Ovary (tissue), 9 donors: ENCODE results near the gene PAFAH2. TPM values are rescaled to one million over a fixed set of nuclear protein-coding genes. Genes with fewer than 3 reads are reported as not detected.
A peak's percentile ranks its signal among the peaks of the same experiment; 100 is the strongest.

Experiments used
- DNase-seq, 5 donors: peaks; one replicate each; pipeline ENCODE4 v3.0.0-alpha.2; 2019 to 2020
- H3K27ac ChIP-seq, 2 donors: fragments of 200-600 bp; one replicate each; pipeline versions ENCODE4 v1.5.1 to v1.8.0; 2019 to 2022
- H3K27me3 ChIP-seq: fragments of 200-600 bp; one replicate; pipeline ENCODE4 v1.8.0; 2022
- H3K36me3 ChIP-seq: fragments of 200-600 bp; sonication (generic); one replicate; pipeline ENCODE4 v1.5.1; 2019
- H3K4me1 ChIP-seq: one replicate; pipeline ENCODE4 v1.8.1; 2013; ENCODE audit warnings: mild to moderate bottlenecking, moderate library complexity; ENCODE audit not compliant: insufficient read depth
- H3K4me3 ChIP-seq: fragments of 200-600 bp; sonication (generic); one replicate; pipeline ENCODE4 v1.5.1; 2017
- H3K9me3 ChIP-seq, 2 donors: fragments of 200-600 bp in 1 of 2; sonication (generic) in 1 of 2; one replicate each; pipeline versions ENCODE4 v1.5.1 to v1.8.1; 2013 to 2019; ENCODE audit warnings: mild to moderate bottlenecking in 1 of 2, moderate library complexity in 1 of 2
- EP300 ChIP-seq: sonication (generic); formaldehyde crosslinking; IDR thresholded peaks from one replicate; pipeline ENCODE4 v1.6.1; 2017; ENCODE audit warnings: antibody characterized with exemption
- POLR2A ChIP-seq: fragments of 450-650 bp; IDR thresholded peaks from one replicate; pipeline ENCODE4 v1.6.1; 2017; ENCODE audit warnings: antibody characterized with exemption, mild to moderate bottlenecking, moderate library complexity
- WGBS, 3 donors: extraction: QIAGEN DNeasy Blood & Tissue Kit in 1 of 3; methylation state at CpG; one replicate each; pipeline versions ENCODE4 v1.1.5 to v1.1.7; 2013 to 2017; 5-methylcytosine and 5-hydroxymethylcytosine counted together
- intact Hi-C, 4 donors: fragments of 100-400 bp; cut with DNase I; formaldehyde crosslinking; loops; one replicate each; pipeline versions ENCODE4 v1.11.0 to v1.15.1; 2022 to 2023
- polyA plus RNA-seq, 2 donors: library from polyadenylated mRNA; stranded (reverse); fragments of 200-250 nt in 1 of 2; fragments of 350-450 nt in 1 of 2; fragmentation: Illumina TruSeq in 1 of 2; extraction: RNeasy Lipid Tissue Mini Kit (QIAGEN cat#74804) in 1 of 2; gene quantifications; one replicate each; pipeline ENCODE4 v1.2.3, GENCODE V29; 2013 to 2014
- total RNA-seq, 7 donors: library from RNA; depleted of rRNA in 2 of 7; stranded (reverse); fragments of >200 nt in 2 of 7; fragmentation: NEBNext Ultra II Directional in 3 of 7; extraction: Animal tissue kit (Norgen Biotek cat#: 25700) in 3 of 7; gene quantifications; one replicate each; pipeline versions ENCODE4 v1.1.0 to v1.2.4, GENCODE V29; 2016 to 2023
- TF ChIP-seq, protein P1 (sequence below), 3 donors: fragments of 450-650 bp in 2 of 3; fragments of 200-600 bp in 1 of 3; IDR thresholded peaks; one replicate each; pipeline versions ENCODE4 v1.5.1 to v1.8.0; 2016 to 2022; ENCODE audit warnings: antibody characterized with exemption in 3 of 3, mild to moderate bottlenecking in 1 of 3
- donor health status: DM: no; HTN: no; CAD: no; lungs with moderate emphysema.
- donor health status: DM: no; HTN: no; CAD: no.
- donor health status: Bipolar disorder and iron deficiency.
- donor health status: DM: yes; HTN: yes; CAD: no.
- donor health status: DM: no; HTN: no; CAD: no.
- donor health status: DM: yes; HTN: yes; CAD: no.

The PAFAH2 gene
- total and polyA plus RNA-seq, 9 donors, result 3.4 to 12.1 (median 6.1) TPM

DNA sequence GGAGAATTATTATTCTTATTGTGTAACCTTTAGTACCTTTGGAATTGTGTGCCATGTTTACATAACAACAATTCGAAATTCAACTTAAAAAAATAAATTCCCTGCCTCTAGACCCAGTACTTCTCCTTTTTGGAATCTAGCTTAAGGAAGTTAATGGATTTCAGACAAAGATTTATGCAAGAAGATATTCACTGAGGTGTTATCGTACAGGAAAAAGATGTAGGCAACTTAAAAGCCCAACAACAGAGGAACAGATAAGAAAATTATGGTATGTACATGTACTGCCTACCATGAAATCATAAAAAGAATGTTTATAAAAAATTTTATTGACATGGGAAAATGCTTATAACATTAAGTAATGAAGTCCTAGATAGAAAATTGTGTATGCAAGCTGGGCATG, 73.4 kb downstream of the PAFAH2 start:
- intact Hi-C loops, result no loop called here
- H3K4me1 ChIP-seq, result peaks cover 1% of the 10 kb centered on the region

DNA sequence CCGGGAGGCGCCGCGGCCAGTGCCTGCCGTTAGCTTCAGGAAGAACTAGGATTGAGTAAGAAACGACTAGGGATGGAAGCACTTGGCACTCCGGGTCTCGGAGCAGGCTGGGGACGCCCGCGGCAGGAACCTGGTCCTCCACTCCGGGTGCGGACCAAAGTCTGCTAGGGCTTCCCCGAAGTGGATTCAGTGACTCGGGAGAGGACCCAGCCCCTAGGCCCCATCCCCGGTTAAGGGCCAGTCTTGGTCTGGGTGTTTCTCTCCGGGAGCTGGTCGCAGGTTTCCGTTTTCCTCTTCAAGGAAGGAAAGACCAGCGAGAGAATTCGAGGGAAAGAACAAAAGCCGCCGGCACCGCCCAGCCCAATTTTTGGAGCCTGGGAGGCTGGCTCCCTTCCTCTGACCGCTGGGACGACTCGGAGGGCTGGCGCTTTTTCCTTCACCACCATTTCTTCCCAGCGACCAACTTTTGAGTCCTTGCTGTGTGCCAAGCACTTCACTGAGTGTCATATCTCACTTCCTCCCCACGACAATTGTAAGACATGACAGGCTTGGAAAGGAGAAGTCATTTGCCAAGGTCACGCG, 74.8 kb downstream of the PAFAH2 start:
- Histone ChIP-seq H3K27ac (peak overlapping the region in 1 of 2 donors; percentile 44), H3K9me3 (no peaks in the 10 kb centered on the region), H3K27me3 (no peaks in the 10 kb centered on the region), H3K36me3 (no peaks in the 10 kb centered on the region), H3K4me3 (peak overlapping the region; percentile 43), H3K4me1 (peaks cover 1% of the 10 kb centered on the region)
- intact Hi-C loops, result no loop called here
- WGBS, 3 donors, result 1% methylated on average over 31 to 32 of the region's 32 CpGs
- TF ChIP-seq EP300 (no peak), POLR2A (no peak)
- TF ChIP-seq, protein P1, sequence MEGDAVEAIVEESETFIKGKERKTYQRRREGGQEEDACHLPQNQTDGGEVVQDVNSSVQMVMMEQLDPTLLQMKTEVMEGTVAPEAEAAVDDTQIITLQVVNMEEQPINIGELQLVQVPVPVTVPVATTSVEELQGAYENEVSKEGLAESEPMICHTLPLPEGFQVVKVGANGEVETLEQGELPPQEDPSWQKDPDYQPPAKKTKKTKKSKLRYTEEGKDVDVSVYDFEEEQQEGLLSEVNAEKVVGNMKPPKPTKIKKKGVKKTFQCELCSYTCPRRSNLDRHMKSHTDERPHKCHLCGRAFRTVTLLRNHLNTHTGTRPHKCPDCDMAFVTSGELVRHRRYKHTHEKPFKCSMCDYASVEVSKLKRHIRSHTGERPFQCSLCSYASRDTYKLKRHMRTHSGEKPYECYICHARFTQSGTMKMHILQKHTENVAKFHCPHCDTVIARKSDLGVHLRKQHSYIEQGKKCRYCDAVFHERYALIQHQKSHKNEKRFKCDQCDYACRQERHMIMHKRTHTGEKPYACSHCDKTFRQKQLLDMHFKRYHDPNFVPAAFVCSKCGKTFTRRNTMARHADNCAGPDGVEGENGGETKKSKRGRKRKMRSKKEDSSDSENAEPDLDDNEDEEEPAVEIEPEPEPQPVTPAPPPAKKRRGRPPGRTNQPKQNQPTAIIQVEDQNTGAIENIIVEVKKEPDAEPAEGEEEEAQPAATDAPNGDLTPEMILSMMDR (IDR thresholded peaks at IDR 0.05), result no peak
- DNase-seq, result peak in 3 of 5 donors; percentile 29 to 63 (median 48)

More for the DNA sequence above, 73.4 kb downstream of the PAFAH2 start:
- H3K4me3 ChIP-seq, result no peak overlapping the region
- H3K9me3 ChIP-seq, result no peaks in the 10 kb centered on the region
- H3K36me3 ChIP-seq, result no peaks in the 10 kb centered on the region
- no peak for DNase-seq
- no peaks in the 10 kb centered on the region for H3K27me3 ChIP-seq
- no peak overlapping the region for H3K27ac ChIP-seq
- 43 to 54% (median 51%) methylated on average over 2 of the region's 2 CpGs for WGBS, 3 donors
- no peak for TF ChIP-seq POLR2A
- no peak for TF ChIP-seq EP300
- TF ChIP-seq, protein P1 (IDR thresholded peaks at IDR 0.05), result no peak

DNA sequence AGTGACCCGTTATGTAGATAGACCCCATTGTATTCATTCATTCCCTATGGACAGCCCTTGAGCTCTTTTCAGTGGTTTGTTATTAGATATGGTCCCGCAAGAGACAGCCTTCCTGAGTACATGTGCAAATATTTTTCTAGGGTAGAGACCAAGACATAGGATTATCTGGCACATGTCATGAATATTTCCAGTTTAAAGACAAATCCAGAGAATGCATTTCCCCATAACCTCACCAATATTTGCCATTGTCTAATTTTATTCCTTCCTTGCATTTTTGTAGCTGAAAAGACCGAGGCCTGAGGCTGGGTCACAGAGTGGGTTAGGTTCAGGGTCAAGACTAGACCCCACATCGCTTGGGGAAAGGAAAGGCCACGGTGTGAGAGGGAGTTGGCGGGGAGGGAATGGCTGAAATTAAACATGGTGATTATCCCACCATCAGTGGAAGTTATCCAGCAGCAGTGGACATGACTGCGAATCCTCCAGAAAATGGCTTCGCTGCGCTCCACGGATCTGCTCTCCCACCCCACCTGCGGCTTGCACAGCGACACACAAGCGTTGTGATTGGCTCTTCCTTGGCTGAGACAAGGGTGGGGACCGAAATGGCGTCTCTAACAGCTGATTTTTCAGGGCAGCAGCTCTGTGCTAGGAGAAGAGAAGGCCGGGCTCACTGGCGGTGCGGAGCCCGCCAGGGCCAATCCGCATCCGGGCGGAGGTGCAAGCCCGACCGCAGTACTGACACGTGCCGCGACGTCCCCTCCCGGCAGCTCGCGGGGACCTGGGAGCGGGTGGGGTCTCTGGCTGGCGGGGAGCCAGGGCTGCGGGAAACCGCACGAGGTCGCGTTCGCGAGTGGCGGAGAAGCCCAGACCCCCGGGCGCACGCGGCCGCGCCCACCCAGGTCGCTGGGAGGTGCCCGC, 75.5 kb downstream of the PAFAH2 start:
- Histone ChIP-seq H3K27me3 (no peaks in the 10 kb centered on the region), H3K4me3 (peak overlapping the region; percentile 43), H3K9me3 (no peaks in the 10 kb centered on the region), H3K27ac (peak overlapping the region in 1 of 2 donors; percentile 44), H3K4me1 (peaks cover 1% of the 10 kb centered on the region), H3K36me3 (no peaks in the 10 kb centered on the region)
- 7 to 9% (median 8%) methylated on average over 47 to 49 of the region's 49 CpGs for WGBS, 3 donors
- peak in 2 of 5 donors; percentile 45 to 69 for DNase-seq
- intact Hi-C loops, result no loop called here
- TF ChIP-seq, protein P1 (IDR thresholded peaks at IDR 0.05), result no peak
- TF ChIP-seq POLR2A (no peak), EP300 (no peak)

DNA sequence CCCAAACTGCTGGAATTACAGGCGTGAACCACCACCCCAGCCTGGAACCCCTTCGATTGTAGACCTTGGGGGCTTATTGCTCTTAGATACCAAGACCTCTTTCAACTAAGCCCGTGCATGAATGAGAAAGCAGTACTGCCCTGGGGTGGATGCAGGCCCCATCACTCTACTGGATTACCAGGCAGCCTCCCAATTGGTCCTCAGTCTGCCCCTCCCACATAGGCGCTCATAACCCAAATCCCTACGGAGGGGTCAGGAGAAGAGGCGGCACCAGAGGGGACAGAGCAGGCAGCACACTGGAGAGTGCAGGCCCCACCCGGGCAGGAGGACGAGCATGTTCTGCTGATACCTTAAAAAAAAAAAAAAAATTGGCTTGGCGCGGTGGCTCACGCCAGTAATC, 79.2 kb downstream of the PAFAH2 start:
- H3K36me3 ChIP-seq, result no peaks in the 10 kb centered on the region
- H3K4me3 ChIP-seq, result no peak overlapping the region
- peaks cover 1% of the 10 kb centered on the region for H3K4me1 ChIP-seq
- WGBS, 3 donors, result 87 to 88% (median 87%) methylated on average over 11 of the region's 11 CpGs
- TF ChIP-seq EP300 (no peak), POLR2A (no peak)
- TF ChIP-seq, protein P1 (IDR thresholded peaks at IDR 0.05), result no peak
- no peaks in the 10 kb centered on the region for H3K27me3 ChIP-seq
- no peak overlapping the region for H3K27ac ChIP-seq
- no peaks in the 10 kb centered on the region for H3K9me3 ChIP-seq
- intact Hi-C loops, result no loop called here
- DNase-seq, result no peak
